Loucy (cell line): Measurements from ENCODE around the gene PPIA.

Source experiments
- EZH2phosphoT487 ChIP-seq: fragments of 200-600 bp; IDR thresholded peaks from 2 replicates; pipeline ENCODE4 v1.6.1; 2018; ENCODE audit warnings: antibody characterized with exemption, mild to moderate bottlenecking, moderate library complexity, borderline replicate concordance
- TF ChIP-seq, protein P1 (sequence below): fragments of 200-600 bp; sonication (generic); conservative IDR thresholded peaks from 2 replicates; pipeline ENCODE4 v1.5.1; 2014; ENCODE audit warnings: mild to moderate bottlenecking, antibody characterized with exemption, low read length

DNA sequence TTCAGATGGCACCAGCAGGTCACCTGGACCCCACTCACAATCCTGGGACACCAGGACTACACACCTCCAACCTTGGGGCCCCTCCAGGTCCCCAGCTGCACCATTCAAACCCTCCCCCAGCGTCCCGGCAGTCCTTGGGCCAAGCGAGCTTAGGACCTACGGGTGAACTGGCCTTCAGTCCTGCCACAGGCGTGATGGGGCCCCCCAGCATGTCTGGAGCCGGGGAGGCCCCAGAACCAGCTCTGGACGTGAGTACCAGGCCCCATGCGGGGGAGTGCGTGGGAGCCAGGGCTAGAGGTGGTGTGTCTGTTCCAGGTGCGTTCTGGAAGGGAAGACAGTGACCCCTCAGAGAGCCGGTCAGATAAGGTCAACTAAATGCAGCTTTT lies 30.1 kb upstream of the PPIA start:
- TF ChIP-seq, protein P1, sequence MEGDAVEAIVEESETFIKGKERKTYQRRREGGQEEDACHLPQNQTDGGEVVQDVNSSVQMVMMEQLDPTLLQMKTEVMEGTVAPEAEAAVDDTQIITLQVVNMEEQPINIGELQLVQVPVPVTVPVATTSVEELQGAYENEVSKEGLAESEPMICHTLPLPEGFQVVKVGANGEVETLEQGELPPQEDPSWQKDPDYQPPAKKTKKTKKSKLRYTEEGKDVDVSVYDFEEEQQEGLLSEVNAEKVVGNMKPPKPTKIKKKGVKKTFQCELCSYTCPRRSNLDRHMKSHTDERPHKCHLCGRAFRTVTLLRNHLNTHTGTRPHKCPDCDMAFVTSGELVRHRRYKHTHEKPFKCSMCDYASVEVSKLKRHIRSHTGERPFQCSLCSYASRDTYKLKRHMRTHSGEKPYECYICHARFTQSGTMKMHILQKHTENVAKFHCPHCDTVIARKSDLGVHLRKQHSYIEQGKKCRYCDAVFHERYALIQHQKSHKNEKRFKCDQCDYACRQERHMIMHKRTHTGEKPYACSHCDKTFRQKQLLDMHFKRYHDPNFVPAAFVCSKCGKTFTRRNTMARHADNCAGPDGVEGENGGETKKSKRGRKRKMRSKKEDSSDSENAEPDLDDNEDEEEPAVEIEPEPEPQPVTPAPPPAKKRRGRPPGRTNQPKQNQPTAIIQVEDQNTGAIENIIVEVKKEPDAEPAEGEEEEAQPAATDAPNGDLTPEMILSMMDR: no peak
- no peak for TF ChIP-seq EZH2phosphoT487
